H4 (cell line): ENCODE results near the gene GTF2A1. TPM values are rescaled to one million over a fixed set of nuclear protein-coding genes. Genes with fewer than 3 reads are reported as not detected.
"Not testable (repeated sequence)": the region's sequence is repeated elsewhere in the genome, so short reads cannot be mapped to it uniquely, and the experiment has no call there.

ENCODE experiments used
- DNase-seq: peaks from one replicate; pipeline ENCODE4 v3.0.0-alpha.2; 2015; ENCODE audit warnings: low spot score
- total RNA-seq: library from RNA; depleted of rRNA; stranded (reverse); fragments of >200 nt; shearing (Covaris generic); gene quantifications from 2 replicates; pipeline ENCODE4 v1.2.3, GENCODE V29; 2014; rRNA removed

Gene GTF2A1
- 16.5 and 17.2 TPM in 2 replicates for total RNA-seq

- peak; percentile 93 for DNase-seq
These were observed at the start of gene GTF2A1 for GRCh38 chr14:81220830-81221578. Gene GTF2A1 (minus strand): TSS chr14:81220959. CDS start chr14:81220518, 441 bp downstream.

DNA sequence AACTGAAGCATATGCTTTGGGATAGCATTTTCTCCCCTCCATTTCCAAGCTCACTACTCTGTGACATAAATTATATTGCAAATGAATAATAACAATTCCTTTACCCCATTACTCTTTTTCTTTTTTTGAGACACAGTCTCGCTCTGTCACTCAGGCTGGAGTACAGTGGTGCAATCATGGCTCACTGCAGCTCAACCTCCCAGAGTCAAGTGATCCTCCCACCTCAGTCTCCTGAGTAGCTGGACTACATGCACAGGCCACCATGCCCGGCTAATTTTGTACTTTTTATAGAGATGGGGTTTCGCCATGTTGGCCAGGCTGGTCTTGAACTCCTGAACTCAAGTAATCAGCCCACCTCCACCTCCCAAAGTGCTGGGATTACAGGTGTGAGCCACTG lies 49.2 kb upstream of the GTF2A1 start:
- DNase-seq, result no peak

GRCh38 chr14:81269100-81269978 lies 48.6 kb upstream of the GTF2A1 start:
- peak; percentile 61 for DNase-seq

DNA sequence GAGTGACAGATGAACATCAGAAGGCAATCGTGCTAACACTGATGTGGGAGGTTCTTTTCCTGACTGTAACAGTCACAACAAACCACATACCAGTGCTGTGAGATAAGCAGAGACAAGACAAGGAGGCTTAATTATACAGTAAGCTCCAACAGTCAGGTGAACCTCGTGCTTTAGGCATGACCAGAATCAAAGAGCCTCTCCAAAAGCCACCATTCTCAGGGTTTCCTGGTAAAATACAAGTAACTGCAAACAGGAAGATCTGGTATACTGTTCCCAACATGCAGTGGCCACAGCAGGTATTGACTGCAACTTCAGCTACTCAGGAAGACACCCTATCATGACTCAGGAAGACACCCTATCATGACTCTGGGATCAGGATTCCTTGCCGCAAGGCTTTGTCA lies 47.3 kb upstream of the GTF2A1 start:
- DNase-seq, result no peak

GRCh38 chr14:81265636-81266169 lies 44.9 kb upstream of the GTF2A1 start:
- no peak for DNase-seq

DNA sequence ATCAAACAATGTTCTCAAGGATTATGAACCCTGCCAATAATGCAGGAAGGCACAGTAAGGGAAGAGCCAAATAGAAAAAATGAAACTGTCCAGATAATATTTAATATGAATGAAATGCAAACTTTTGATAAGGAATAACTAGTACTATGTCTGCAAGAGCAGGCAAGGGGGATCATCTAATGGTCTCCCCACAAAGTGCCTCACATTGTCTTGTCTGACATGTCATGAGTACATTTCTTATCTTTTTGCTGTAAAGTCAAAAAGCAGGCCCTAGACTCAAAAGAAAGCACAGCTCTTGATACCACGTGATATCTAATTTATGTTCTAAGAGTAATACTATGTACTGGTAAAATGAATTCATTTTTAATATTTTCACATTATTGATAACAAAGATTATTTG lies 43.9 kb upstream of the GTF2A1 start:
- no peak for DNase-seq

- no peak for DNase-seq
These were observed 43.1 kb upstream of the GTF2A1 start for GRCh38 chr14:81263777-81264410.

DNA sequence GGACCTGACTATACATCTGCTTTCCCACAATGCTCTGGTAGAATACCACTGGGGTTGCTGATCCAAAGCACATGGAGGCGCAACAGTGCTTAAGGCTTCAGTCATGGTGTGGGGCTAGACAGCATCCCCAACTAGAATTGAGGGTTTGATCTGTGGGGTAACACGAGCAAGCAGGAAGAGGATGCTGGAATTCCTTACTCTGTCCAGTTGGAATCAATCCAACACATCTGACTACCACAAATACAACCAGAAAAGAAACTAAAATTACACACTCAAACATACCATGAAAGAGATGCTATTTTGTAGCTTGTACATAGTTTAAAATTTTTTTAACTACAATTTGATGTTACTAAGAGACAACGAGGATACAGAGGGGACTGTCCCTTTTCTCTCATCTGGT lies 40.4 kb upstream of the GTF2A1 start:
- DNase-seq, result no peak

DNA sequence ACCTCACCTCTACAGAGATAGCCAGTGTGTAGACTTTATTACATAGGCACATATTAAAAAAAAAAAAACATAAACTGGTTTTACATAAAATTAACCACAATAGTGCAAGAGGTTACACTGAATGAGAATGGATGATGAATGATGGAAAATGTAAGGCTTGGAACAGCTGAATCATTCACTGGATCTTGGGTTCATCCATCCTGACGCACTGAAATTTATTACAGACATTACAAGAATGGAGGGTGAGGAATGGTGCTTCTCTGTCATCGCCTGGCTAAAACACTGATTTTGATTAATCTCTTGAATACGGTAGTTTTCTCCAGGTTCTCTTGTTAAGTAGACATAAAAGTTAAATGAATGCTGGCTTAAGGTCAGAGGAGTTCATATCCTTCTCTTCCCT lies 40.0 kb upstream of the GTF2A1 start:
- no peak for DNase-seq

DNA sequence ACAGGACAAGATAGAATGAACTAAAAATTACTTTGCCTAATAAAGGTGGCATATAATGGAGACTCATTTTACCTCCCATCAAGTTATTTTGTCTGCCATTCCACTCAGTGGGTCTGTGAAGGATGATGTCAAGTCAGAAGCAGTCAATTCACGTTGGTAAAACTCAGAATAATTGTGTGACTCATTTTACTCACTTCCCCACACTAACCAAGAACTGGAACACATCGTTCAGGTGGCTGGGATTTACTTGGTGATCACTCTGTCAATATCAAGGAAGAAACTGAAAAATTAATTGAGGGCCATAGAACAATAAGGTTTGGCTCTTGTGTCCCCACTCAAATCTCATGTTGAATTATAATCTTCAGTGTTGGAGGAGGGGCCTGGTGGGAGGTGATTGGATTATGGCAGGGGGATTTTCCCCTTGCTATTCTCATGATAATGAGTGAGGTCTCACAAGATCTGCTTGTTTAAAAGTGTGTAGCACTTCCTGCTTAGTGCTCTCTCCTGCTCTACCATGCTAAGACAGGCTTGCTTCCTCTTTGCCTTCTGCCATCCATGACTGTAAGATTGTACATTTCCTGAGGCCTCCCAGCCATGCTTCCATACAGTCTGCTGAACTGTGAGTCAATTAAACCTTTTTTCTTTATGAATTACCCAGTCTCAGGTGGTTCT lies 35.7 kb upstream of the GTF2A1 start:
- no peak for DNase-seq

DNA sequence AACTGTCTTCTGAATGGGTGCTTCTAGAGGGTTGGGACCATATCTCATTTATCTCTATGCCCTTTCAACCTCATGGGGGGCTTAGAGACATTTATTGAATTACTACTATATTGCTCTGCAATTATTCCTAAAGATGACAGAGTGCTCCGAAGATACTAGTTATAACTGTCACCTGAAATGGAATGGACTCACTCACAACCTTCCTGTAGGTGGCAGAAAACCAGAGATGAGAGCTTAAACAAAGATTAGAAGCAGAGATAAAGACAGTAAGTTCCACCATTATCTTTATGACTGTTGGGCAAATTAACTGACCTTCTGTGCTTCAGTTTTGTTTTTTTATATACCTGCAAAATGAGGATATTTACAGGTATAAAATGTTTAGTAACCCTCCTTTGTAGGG lies 31.5 kb upstream of the GTF2A1 start:
- DNase-seq, result no peak

GRCh38 chr14:81247271-81247766 lies 26.6 kb upstream of the GTF2A1 start:
- DNase-seq, result peak; percentile 54

- DNase-seq, result peak; percentile 62
These were observed 25.9 kb upstream of the GTF2A1 start for GRCh38 chr14:81246461-81247270.

- no peak for DNase-seq
These were observed 25.0 kb upstream of the GTF2A1 start for GRCh38 chr14:81245771-81246170.

DNA sequence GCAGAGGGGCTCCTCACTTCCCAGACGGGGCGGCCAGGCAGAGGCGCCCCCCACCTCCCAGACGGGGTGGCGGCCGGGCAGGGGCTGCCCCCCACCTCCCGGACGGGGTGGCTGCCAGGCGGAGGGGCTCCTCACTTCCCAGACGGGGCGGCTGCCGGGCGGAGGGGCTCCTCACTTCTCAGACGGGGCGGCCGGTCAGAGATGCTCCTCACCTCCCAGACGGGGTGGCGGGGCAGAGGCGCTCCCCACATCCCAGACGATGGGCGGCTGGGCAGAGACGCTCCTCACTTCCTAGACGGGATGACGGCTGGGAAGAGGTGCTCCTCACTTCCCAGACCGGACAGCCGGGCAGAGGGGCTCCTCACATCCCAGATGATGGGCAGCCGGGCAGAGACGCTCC lies 23.7 kb upstream of the GTF2A1 start:
- not testable (repeated sequence) for DNase-seq

DNA sequence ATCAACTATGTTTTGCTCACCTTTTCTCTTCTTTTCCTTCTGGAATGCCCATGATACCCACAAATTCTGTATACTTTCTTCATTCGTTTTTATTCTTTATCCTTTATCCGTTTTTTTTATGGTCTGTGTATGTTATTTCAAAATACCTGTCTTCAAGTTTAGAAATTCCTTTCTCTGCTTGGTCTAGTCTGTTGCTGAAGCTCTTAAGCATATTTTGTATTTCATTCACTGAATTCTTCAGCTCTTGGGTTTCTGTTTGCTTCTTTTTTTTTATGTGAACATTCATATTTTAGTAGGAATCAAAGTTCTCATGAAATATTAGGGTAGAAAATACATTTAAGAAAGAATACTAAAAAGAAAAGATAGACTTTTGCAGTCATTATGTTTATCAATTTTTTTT lies 22.7 kb upstream of the GTF2A1 start:
- no peak for DNase-seq

DNA sequence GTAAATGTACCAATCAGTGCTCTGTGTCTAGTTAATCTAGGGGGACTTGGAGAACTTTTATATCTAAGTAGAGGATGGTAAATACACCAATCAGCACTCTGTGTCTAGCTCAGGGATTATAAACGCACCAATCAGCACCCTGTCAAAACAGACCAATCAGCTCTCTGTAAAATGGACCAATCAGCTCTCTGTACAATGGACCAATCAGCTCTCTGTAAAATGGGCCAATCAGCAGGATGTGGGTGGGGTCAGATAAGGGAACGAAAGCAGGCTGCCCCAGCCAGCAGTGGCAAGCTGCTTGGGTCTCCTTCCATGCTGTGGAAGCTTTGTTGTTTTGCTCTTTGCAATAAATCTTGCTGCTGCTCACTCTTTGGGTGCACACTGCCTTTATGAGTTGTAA lies 16.1 kb upstream of the GTF2A1 start:
- not testable (repeated sequence) for DNase-seq

DNA sequence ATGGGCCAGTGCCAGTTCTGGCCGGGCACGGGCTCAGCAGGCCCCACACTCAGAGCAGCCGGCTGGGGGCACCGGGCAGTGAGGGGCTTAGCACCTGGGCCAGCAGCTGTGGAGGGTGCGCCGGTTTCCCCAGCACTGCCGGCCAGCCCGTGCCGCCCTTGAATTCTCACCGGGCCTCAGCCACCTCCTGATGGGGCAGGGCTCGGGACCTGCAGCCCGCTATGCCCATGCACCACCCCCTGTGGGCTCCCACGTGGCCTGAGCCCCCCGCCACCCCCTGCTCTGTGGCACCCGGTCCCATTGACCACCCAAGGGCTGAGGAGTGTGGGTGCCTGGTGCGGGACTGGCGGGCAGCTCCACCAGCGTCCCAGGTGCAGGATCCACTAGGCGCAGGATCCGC lies 15.4 kb upstream of the GTF2A1 start:
- no peak for DNase-seq

- no peak for DNase-seq
These were observed 14.3 kb upstream of the GTF2A1 start for GRCh38 chr14:81235096-81235495.

DNA sequence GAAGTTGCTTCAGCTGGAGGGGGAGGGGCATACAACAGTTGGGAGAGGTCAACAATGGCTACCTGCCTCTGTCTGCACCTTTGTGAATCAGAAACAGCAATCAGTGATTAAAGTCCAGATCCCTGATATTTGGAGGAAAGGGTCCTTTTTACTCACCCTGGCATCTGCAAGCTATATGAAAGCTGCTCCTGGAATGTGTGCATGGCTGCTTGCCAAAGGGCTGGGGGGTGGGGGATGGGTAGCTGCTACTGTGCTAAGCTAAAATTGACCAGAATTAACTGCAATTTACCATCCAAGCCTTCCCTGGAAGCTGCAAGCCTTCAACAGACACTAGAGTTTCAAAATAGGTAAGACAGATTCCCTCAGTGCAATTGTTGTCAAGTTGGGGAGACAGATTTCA lies 13.5 kb upstream of the GTF2A1 start:
- no peak for DNase-seq

DNA sequence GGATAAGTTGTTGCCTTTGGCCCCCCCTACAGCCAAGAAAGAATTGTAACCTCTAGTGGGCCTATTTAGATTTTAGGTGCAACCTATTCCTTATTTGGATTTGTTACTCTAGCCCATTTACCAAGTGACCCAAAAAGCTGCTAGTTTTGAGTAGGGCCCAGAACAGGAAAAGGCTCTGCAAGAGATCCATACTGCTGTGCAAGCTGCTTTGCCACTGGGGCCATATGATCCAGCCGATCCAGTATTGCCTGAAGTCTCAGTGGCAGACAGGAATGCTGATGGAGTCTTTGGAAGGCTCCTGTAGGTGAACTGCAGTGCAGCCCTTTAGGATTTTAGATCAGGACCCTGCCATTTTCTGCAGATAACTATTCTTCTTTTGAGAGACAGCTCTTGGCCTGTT lies 12.9 kb upstream of the GTF2A1 start:
- no peak for DNase-seq
